HL-60 (cell line): Measurements from ENCODE around the gene PRR23B.

Experiments
- DNase-seq, 2 experiments: peaks; one replicate each; pipeline ENCODE4 v3.0.0-alpha.2; 2010 to 2020; ENCODE audit warnings: low read depth in 1 of 2, low spot score in 1 of 2
- H3K27ac ChIP-seq: fragments of 250-450 bp; sonication (Bioruptor Pico); replicated peaks from 2 replicates; pipeline ENCODE4 v1.5.1; 2020; ENCODE audit warnings: mild to moderate bottlenecking, moderate library complexity
- H3K27me3 ChIP-seq: fragments of 250-450 bp; sonication (Bioruptor Pico); 2 replicates; pipeline ENCODE4 v1.5.1; 2021; ENCODE audit warnings: mild to moderate bottlenecking, moderate library complexity; ENCODE audit not compliant: insufficient read depth, poor library complexity, severe bottlenecking
- H3K4me3 ChIP-seq: replicated peaks from 2 replicates; pipeline ENCODE4 v1.5.1; 2011; ENCODE audit warnings: mild to moderate bottlenecking, control low read depth, low read length; ENCODE audit not compliant: insufficient read depth
- CTCF ChIP-seq: IDR thresholded peaks from one replicate; pipeline ENCODE4 v1.5.1; 2011; ENCODE audit warnings: low read length, control low read depth, inconsistent platforms; ENCODE audit not compliant: insufficient read depth
- GABPA ChIP-seq: IDR thresholded peaks from 2 replicates; pipeline ENCODE4 v1.6.1; 2012; ENCODE audit warnings: low read depth
- POLR2AphosphoS5 ChIP-seq: IDR thresholded peaks from 2 replicates; pipeline ENCODE4 v1.6.1; 2012; ENCODE audit warnings: low read depth

The PRR23B gene

GRCh38 chr3:138971766-138972320, 48.9 kb downstream of the PRR23B start:
- Histone ChIP-seq H3K27me3 (peaks cover 5% of the 10 kb centered on the region), H3K27ac (no peak overlapping the region), H3K4me3 (no peak overlapping the region)
- TF ChIP-seq POLR2AphosphoS5 (no peak), GABPA (no peak), CTCF (no peak)
- no peak for DNase-seq
